ACC112 (cell line): ENCODE results near the gene GALNT10.

Source experiments
- H2AFZ ChIP-seq: fragments of 200-600 bp; sonication (generic); one replicate; pipeline ENCODE4 v1.6.0; 2017; ENCODE audit warnings: antibody characterized with exemption, low read length; ENCODE audit not compliant: unreplicated experiment
- H3K27ac ChIP-seq: fragments of 200-600 bp; sonication (generic); 2 replicates; pipeline ENCODE4 v1.5.1; 2014; ENCODE audit warnings: low read depth, mild to moderate bottlenecking, antibody characterized with exemption, low read length, moderate library complexity
- H3K27me3 ChIP-seq: fragments of 200-600 bp; sonication (generic); 2 replicates; pipeline ENCODE4 v1.6.1; 2014; ENCODE audit warnings: mild to moderate bottlenecking, antibody characterized with exemption, low read length, moderate library complexity, mixed read lengths; ENCODE audit not compliant: insufficient read depth
- H3K36me3 ChIP-seq: fragments of 200-600 bp; sonication (generic); 2 replicates; pipeline ENCODE4 v1.6.1; 2016; ENCODE audit warnings: mild to moderate bottlenecking, antibody characterized with exemption, low read length, moderate library complexity, mixed read lengths; ENCODE audit not compliant: insufficient read depth
- H3K4me1 ChIP-seq: fragments of 200-600 bp; sonication (generic); one replicate; pipeline ENCODE4 v1.6.1; 2016; ENCODE audit warnings: low read length, mixed read lengths; ENCODE audit not compliant: insufficient read depth, unreplicated experiment, control insufficient read depth
- H3K4me3 ChIP-seq: fragments of 200-600 bp; sonication (generic); 2 replicates; pipeline ENCODE4 v1.5.1; 2014; ENCODE audit warnings: mild to moderate bottlenecking, low read depth, low read length
- H3K79me2 ChIP-seq: fragments of 200-600 bp; sonication (generic); one replicate; pipeline ENCODE4 v1.6.0; 2016; ENCODE audit warnings: low read length; ENCODE audit not compliant: control insufficient read depth, unreplicated experiment, insufficient read depth

Gene GALNT10

DNA sequence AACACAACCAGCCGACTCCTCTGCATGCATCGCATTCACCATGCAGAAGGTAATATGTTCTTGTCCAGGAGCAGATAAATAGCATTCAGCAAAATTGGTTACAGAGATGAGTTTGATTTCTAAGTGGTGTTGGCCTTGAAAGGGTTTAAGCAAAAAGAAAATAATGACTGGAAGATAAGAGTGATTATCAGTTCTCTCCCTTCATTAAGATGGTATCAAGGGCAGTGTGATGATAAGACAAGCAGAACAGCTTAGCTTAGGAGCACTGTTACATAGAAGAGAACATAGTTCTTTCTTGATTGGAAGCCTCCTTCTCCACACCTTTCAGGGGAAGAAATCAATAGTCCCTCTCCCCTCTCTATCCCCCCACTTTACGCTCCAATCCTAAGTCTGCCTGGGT is 121.5 kb downstream of the GALNT10 start:
- Histone ChIP-seq H3K4me3 (no peak overlapping the region), H2AFZ (no peak overlapping the region), H3K36me3 (peaks cover 15% of the 10 kb centered on the region; the same call in 1 of the 2 replicates), H3K4me1 (peaks cover 41% of the 10 kb centered on the region), H3K79me2 (peaks cover 3% of the 10 kb centered on the region), H3K27me3 (no peaks in the 10 kb centered on the region), H3K27ac (no peak overlapping the region)

GRCh38 chr5:154312576-154312975 is 122.0 kb downstream of the GALNT10 start:
- Histone ChIP-seq H3K4me1 (peaks cover 41% of the 10 kb centered on the region), H3K27me3 (no peaks in the 10 kb centered on the region), H3K27ac (no peak overlapping the region), H3K4me3 (no peak overlapping the region), H2AFZ (no peak overlapping the region), H3K36me3 (peaks cover 15% of the 10 kb centered on the region; the same call in 1 of the 2 replicates), H3K79me2 (peaks cover 3% of the 10 kb centered on the region)

DNA sequence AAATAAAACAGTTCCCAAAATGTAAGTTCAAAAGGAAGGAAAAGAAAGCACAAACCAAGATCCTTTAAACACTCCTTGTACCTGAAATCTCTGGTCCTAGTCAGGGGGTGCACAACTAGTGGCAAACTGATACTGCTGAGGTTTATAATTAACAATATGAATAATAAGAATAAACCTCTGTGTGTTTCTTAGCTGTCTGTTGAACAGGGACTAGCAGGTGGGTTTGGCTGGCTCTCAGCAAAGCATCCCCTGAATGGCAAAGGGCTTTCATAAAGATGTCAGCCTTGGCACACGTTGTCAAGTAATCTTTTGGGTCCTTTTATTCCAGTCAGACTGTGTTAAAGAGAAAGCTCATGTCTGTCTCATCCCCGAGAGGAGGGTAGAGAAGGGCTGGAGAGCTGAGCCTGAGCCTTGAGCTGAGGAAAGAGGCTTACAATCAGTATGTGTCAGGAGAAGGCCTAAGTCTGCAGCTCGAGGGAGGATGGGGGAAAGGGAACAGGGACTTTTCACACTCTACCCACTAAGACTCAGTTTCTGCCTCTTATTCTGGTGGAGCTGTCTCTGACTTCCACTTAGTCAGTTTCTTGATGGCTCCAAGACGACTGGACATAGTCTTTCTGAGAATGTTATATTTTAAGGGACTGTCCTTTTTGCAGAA is 123.0 kb downstream of the GALNT10 start:
- Histone ChIP-seq H3K27ac (no peak overlapping the region), H3K79me2 (peaks cover 3% of the 10 kb centered on the region)

GRCh38 chr5:154315196-154315595 is 124.7 kb downstream of the GALNT10 start:
- H3K4me3 ChIP-seq = no peak overlapping the region

More for the DNA sequence above, 123.0 kb downstream of the GALNT10 start:
- peaks cover 15% of the 10 kb centered on the region; the same call in 1 of the 2 replicates for H3K36me3 ChIP-seq
- no peaks in the 10 kb centered on the region for H3K27me3 ChIP-seq
- peaks cover 32% of the 10 kb centered on the region for H3K4me1 ChIP-seq
- no peak overlapping the region for H2AFZ ChIP-seq
- no peak overlapping the region for H3K4me3 ChIP-seq

GRCh38 chr5:154315756-154316155 is 125.2 kb downstream of the GALNT10 start:
- Histone ChIP-seq H3K4me3 (no peak overlapping the region), H3K36me3 (peaks cover 15% of the 10 kb centered on the region; the same call in 1 of the 2 replicates), H3K4me1 (peaks cover 15% of the 10 kb centered on the region), H3K27ac (no peak overlapping the region), H2AFZ (no peak overlapping the region), H3K27me3 (no peaks in the 10 kb centered on the region), H3K79me2 (peaks cover 3% of the 10 kb centered on the region)

More at GRCh38 chr5:154315196-154315595, 124.7 kb downstream of the GALNT10 start:
- Histone ChIP-seq H2AFZ (no peak overlapping the region), H3K27me3 (no peaks in the 10 kb centered on the region), H3K27ac (no peak overlapping the region), H3K79me2 (peaks cover 3% of the 10 kb centered on the region), H3K36me3 (peaks cover 15% of the 10 kb centered on the region; the same call in 1 of the 2 replicates), H3K4me1 (peaks cover 15% of the 10 kb centered on the region)

DNA sequence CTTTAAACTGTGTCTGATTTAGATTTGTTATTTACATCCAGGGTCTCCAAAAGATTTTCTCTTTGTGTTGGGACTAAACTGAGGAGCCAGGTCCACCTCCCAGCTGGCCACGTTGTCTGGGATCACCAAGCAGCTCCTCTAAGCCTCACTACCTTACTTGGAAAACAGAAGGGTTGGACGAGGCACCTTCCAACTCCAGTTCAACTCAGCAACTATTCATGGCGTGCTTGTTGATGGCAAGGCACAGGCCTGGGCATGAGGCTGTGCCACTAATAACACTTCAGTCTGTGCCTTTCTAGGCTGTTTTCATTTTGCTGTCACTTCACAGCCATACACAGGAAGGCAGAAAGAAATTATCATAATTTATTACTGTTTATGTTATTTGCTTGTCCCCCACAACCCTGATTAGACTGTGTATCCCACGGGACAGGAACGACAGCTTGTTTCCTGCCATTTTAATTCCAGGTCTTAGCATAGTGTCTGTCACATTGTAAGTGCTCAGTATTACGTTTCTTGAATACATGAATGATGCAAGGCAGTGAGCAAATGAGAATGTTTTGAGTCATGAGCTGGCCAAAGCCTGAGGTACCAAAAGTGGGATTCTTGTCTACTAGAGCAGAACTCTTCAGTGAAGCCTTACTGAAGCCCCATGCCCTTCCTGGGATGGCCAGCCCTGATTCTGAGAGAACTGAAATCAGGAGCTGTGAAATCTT is 125.8 kb downstream of the GALNT10 start:
- Histone ChIP-seq H3K79me2 (peaks cover 3% of the 10 kb centered on the region), H2AFZ (no peak overlapping the region), H3K4me1 (peaks cover 15% of the 10 kb centered on the region), H3K4me3 (no peak overlapping the region), H3K36me3 (peaks cover 11% of the 10 kb centered on the region; the same call in 1 of the 2 replicates), H3K27ac (no peak overlapping the region), H3K27me3 (no peaks in the 10 kb centered on the region)

- H3K27ac ChIP-seq = no peak overlapping the region
- no peaks in the 10 kb centered on the region for H3K27me3 ChIP-seq
- H3K4me3 ChIP-seq = no peak overlapping the region
- peaks cover 11% of the 10 kb centered on the region; the same call in 1 of the 2 replicates for H3K36me3 ChIP-seq
- no peaks in the 10 kb centered on the region for H3K79me2 ChIP-seq
- no peak overlapping the region for H2AFZ ChIP-seq
- H3K4me1 ChIP-seq = peaks cover 2% of the 10 kb centered on the region
Measured at GRCh38 chr5:154317916-154318315, 127.4 kb downstream of the GALNT10 start.

DNA sequence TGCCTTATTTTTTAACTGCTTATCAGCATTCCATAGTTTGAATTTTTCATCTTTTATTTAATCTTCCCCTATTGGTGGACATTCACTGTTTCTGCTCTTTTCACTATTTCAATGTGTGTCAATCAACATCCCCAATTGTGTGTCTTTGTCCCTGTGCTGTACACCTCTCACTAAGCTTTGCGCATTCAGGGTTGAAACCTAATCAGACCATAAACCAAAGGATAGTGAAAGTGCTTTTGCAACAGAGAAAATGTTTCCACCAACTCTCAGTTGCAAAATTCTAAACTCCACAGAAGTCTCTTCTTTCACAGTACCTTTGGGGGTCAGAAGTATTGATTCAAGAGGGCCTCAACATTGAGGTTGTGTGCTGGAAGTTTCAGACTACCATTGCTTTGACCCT is 128.2 kb downstream of the GALNT10 start:
- no peak overlapping the region for H2AFZ ChIP-seq
- no peaks in the 10 kb centered on the region for H3K4me1 ChIP-seq
- no peaks in the 10 kb centered on the region for H3K27me3 ChIP-seq
- H3K79me2 ChIP-seq = no peaks in the 10 kb centered on the region
- H3K27ac ChIP-seq = no peak overlapping the region
- peaks cover 11% of the 10 kb centered on the region; the same call in 1 of the 2 replicates for H3K36me3 ChIP-seq
- no peak overlapping the region for H3K4me3 ChIP-seq

DNA sequence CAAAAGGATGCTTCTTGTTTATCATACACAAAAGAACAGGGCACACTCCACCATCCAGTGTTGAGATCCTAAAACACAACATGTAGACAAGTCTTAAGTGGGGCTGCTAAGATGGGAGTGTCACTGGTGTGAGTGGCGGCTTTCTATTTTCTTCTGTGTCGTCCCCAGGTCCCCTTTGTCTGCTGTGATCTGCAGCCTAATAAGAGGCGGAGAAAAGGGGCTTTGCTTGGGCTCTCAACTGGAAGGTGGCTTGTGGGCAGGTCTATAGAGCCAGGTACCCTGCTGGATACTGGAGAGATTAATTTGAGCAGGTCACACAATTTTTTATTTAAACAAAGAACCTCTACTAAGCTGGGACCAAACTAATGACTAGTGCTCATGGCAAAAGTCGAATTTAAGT is 129.2 kb downstream of the GALNT10 start:
- Histone ChIP-seq H3K27me3 (no peaks in the 10 kb centered on the region), H3K4me1 (no peaks in the 10 kb centered on the region), H3K79me2 (no peaks in the 10 kb centered on the region), H3K27ac (no peak overlapping the region), H2AFZ (no peak overlapping the region), H3K4me3 (no peak overlapping the region), H3K36me3 (peaks cover 6% of the 10 kb centered on the region; the same call in 1 of the 2 replicates)

- Histone ChIP-seq H3K4me1 (no peaks in the 10 kb centered on the region), H3K36me3 (peaks cover 6% of the 10 kb centered on the region; the same call in 1 of the 2 replicates), H3K27me3 (no peaks in the 10 kb centered on the region), H3K27ac (no peak overlapping the region), H3K4me3 (no peak overlapping the region), H2AFZ (no peak overlapping the region), H3K79me2 (no peaks in the 10 kb centered on the region)
Measured at GRCh38 chr5:154320224-154321089, 129.9 kb downstream of the GALNT10 start.
